GM04504 (cell line): Measurements from ENCODE around the gene CD99.

Source experiments
- DNase-seq: peaks from one replicate; pipeline ENCODE4 v3.0.0-alpha.2; 2012; ENCODE audit warnings: low read depth

The CD99 gene

GRCh38 chrX:2676794-2677675 is 14.1 kb upstream of the CD99 start:
- no peak for DNase-seq

GRCh38 chrX:2677764-2678163 is 13.3 kb upstream of the CD99 start:
- peak; percentile 98 for DNase-seq

DNA sequence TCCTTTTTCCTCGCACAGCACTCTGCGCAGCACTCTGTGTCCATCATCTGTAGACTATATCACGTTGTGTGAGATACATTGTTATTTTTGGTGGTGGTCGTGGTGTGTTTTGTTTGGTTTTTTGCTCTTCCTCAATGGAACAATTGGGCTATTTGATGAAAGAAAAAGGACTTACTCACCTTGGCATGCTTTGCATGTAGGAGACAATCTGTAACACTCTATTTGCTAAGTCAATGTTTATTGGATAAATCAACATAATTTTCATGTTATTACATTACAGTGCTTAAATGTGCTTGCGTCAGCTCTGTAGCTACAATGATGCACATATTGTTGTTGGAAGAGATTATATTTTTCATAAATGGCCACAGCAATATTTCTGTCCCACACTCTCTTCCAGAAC is 12.5 kb upstream of the CD99 start:
- DNase-seq, result no peak

DNA sequence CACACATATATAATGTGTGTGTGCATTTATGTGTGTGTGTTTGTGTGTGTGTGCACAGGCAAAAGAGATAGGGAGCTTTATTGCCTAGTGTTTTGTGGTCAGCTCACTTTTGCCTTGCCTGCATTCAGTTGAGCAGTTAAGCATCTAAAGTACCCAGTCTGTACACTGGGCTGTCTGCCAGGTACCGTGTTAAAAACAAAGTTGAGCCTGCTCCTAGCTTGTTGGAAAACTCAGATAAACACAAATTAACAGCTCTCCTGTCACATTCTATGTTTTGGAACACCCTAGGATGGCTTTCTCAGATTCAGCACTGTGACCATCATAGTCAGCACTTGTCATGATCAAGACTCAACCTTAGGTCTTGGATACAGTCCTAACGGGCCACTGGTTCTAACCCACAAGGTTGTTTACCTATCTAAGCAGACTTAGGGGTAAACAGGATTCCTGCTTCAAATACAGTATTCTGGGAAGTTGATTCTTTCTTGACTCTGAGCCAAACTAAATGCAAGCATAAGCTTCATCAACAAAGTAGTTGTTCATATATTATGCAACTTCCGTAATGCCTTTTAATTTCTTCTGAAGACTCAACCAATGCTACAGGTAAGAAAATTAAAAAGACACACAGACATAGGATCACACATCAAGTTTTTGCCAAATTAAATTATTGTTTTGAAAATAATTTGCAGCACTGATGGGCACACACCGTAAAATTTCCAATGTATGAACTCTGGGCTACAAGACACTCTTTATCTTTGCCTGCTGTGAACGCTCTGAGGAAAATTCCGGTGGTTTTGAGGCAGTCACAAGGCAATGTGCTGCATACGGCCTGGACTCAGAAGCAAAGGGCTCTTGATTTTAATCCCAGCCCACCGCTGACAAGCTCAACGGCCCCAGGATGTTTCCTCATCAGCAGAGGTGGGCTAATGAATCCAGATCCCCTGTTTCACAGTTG is 11.3 kb upstream of the CD99 start:
- no peak for DNase-seq

DNA sequence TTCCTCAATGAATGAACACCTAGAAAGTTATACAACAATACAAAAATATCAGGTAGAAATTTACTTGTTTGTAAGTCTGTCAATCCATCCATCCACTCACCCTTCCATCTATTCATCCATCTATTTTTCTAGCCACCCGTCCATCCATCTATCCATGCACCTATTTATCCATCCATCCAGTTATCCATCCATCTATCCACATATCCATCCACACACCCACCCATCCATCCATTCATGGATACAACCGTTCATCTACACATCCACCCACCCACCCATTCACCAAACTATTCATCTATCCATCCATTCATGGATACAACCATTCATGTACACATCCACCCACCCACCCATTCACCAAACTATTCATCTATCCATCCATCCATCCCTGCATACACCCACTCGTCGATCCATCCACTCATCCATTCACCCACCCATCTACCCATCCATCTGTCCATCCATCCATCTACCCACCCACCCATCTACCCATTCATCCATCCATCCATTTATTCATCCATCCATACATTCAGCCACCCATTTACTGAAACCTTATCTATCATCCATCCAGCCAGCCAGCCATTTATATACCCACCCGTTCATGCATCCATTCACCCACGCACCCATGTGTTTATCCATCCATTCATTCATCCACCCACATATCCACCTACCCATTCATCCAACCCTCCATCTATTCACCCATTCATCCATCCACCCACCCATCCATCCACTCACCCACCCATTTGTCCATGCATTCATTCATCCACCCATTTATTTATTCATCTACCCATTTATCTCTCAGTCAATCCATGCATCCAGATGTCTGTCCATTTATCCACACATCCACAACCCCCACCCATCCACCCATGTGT is 10.4 kb upstream of the CD99 start:
- DNase-seq, result no peak

DNA sequence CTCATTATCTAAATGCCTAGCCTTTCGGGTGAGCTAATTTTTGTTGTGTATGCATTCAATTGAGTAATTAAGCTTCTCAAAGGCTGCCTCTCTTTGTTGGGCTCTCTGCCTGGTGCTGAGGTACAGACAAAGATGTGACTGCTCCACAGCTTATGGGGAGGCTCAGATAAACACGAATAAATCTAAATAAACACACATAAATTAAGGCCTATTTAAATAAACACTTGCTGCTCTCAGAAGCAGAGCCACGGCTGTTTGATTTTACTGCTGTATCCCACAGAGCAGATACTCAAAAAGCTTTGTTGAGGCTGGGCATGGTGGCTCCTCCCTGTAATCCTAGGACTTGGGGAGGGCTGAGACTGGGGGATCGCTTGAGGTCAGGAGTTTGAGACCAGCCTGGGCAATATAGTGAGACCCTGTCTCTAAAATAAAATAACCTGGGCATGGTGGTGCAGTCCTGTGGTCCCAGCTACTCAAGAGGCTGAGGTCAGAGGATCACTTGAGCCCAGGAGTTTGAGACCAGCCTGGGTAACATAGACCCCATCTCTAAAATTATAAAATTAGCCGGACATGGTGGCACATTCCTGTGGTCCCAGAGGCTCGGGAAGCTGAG is 8.4 kb upstream of the CD99 start:
- DNase-seq, result no peak

DNA sequence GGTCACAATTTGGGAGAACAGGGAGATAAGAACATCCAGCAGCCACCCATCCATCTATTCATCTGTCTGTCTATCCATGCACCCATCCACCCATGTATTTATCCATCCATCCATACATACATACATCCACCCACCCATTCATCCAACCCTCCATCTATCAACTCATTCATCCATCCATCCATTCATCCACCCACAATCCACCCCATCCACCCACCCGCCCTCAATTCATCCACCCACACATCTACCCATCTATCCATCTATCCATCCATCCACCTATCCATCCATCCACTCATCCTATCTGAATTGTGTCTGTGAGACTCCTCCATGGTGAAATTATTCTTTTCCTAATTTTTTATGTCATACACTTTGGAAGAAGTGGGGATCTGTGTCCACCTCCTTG is 6.8 kb upstream of the CD99 start:
- DNase-seq, result no peak

- no peak for DNase-seq
Observed at GRCh38 chrX:2685886-2686285, 5.2 kb upstream of the CD99 start.

DNA sequence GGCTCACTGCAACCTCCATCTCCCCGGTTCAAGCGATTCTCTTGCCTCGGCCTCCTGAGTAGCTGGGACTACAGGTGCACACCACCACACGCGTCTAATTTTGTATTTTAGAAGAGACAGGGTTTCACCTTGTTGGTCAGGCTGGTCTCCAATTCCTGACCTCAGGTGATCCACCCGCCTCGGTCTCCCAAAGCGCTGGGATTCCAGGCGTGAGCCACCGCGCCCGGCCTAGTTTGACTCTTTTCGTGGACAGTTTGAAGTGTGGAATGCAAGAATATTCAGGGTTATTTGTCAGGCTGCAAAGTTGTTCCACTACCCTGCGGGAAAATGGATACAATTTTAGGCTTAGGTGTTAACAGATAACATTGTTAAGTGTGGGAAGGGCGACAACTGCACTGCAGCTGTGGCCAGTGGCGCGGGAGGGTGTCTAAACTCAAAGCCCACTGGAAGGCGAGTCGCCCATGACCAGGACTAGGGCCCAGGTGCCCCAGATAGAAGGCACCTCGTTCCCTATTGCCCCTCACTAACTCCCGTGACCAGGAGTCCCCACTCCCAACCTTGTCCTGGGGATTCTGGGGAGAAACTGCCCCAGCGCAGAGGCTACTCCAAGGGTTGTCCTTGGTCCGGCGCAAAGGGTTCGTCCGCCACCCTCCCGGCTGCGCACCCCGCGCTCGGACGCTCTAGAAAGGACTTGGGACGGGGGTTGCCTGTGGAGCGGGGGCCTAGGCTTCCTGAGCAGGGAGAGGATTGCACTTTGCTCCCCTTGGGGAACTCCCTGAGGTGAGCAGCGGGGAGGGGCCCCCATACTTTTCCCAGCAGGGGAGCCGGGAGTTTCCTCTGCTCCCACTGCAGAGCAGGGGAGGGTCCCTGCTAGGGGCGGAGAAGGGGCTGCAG is 1.1 kb upstream of the CD99 start:
- DNase-seq, result no peak

DNA sequence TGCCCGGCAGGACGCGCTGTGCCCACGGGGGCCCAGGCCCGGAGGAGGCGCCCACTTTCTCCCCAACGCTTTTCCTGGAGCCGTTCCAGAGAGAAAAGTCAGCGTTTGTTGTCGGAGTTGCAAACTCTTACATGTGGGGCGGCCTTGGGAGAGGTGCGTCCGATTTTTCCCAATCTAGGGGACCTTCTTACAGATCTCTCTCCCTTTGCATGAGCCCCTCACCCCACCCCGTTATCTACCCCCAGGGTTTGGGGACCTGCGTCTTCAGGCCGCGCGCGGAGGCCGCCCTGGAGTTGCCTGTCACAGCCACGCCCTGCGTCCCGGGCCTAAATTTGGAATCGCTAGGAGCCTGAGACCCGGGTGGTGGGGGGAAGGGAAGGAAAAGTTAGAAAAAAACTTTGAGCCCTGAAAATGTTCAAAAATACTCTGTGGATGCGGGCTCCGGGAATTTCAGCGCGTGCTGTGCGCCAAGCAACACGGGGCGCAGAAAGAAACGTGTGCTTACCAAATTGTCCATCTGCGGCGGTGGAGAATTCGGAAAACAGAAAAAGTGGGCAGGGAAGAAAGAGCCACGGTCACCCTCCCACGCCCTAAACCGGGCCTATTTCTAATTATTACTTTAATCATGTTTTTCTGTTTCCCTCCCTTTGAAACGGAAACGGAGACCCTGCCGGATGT is 587 bp downstream of the CD99 start:
- DNase-seq, result no peak

GRCh38 chrX:2692221-2693112 is 1.4 kb downstream of the CD99 start:
- DNase-seq, result no peak

GRCh38 chrX:2693113-2694002 is 2.3 kb downstream of the CD99 start:
- DNase-seq, result no peak

DNA sequence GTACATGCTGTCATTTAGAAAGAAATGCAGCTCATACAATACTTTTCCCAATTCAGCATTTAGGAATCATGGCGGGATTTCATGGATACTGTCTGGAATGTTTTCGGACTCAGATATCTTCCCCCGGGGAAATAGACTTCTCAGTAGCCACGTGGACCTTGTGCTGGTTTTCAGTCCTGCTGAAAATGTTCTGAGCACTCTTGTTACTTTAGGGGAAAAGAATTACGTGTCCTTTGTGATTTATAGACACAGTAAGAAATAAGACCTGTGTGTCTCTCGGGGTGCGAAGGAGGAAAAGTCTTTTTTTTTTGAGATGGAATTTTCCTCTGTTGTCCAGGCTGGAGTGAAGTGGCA is 3.8 kb downstream of the CD99 start:
- no peak for DNase-seq

GRCh38 chrX:2696698-2697215 is 5.7 kb downstream of the CD99 start:
- peak; percentile 71 for DNase-seq

DNA sequence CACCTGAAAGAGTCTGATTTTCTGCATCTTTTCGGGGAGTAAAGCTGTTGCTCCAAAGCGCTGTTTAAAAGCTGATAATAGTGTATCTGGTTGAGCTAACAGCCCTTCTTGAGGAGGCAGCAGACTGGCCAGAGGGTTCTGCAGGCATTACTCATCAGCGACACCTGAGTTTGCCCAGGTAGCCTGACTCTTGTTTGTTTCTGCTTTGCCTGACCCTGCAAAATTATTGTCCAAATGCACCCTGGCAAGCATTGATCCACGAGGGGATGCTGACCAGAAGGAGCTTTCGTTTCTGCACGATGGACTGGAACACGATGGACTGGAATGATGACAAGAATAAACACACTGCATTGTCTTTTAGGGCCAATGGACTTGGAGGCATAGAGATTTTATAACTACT is 6.2 kb downstream of the CD99 start:
- no peak for DNase-seq

GRCh38 chrX:2697741-2698299 is 6.7 kb downstream of the CD99 start:
- DNase-seq, result no peak

- DNase-seq, result no peak
Observed at GRCh38 chrX:2698604-2699003, 7.5 kb downstream of the CD99 start.
